ENCODE data around the gene EWSR1. TPM values are rescaled to one million over a fixed set of nuclear protein-coding genes. Genes with fewer than 3 reads are reported as not detected.
"Not testable (repeated sequence)": the region's sequence is repeated elsewhere in the genome, so short reads cannot be mapped to it uniquely, and the experiment has no call there.

The EWSR1 gene
- total RNA-seq, 2 donors from 2014 or later, result 231 to 319 TPM

GRCh38 chr22:29336751-29337490, 68.9 kb downstream of the EWSR1 start:
- H3K9me3 Mint-ChIP-seq, result no peaks in the 10 kb centered on the region
- H3K4me3 Mint-ChIP-seq, result no peak overlapping the region
- H3K27me3 Mint-ChIP-seq, result no peaks in the 10 kb centered on the region
- H3K27ac Mint-ChIP-seq, result no peak overlapping the region
- ATAC-seq (replicated peaks), result no peak
- peaks cover 59% of the 10 kb centered on the region for H3K36me3 Mint-ChIP-seq (ENCODE audit: low read depth)
- H3K4me1 Mint-ChIP-seq, result no peaks in the 10 kb centered on the region

GRCh38 chr22:29337631-29338284, 69.7 kb downstream of the EWSR1 start:
- H3K4me1 Mint-ChIP-seq, result no peaks in the 10 kb centered on the region
- no peak overlapping the region for H3K27ac Mint-ChIP-seq
- H3K4me3 Mint-ChIP-seq, result no peak overlapping the region
- H3K9me3 Mint-ChIP-seq, result no peaks in the 10 kb centered on the region
- no peaks in the 10 kb centered on the region for H3K27me3 Mint-ChIP-seq
- ATAC-seq (replicated peaks), result no peak
- H3K36me3 Mint-ChIP-seq (ENCODE audit: low read depth), result peaks cover 68% of the 10 kb centered on the region

- Mint-ChIP-seq H3K36me3 (ENCODE audit: low read depth) (peaks cover 71% of the 10 kb centered on the region), H3K27me3 (no peaks in the 10 kb centered on the region), H3K27ac (no peak overlapping the region), H3K9me3 (no peaks in the 10 kb centered on the region), H3K4me1 (no peaks in the 10 kb centered on the region), H3K4me3 (no peak overlapping the region)
- no peak for ATAC-seq (replicated peaks)
These were observed 70.3 kb downstream of the EWSR1 start for GRCh38 chr22:29338398-29338797.

- ATAC-seq (replicated peaks), result no peak
- Mint-ChIP-seq H3K27ac (peak overlapping the region; percentile 35), H3K27me3 (no peaks in the 10 kb centered on the region), H3K9me3 (no peaks in the 10 kb centered on the region), H3K36me3 (ENCODE audit: low read depth) (peaks cover 80% of the 10 kb centered on the region), H3K4me3 (no peak overlapping the region), H3K4me1 (no peaks in the 10 kb centered on the region)
These were observed 71.5 kb downstream of the EWSR1 start for GRCh38 chr22:29339381-29340235.

GRCh38 chr22:29340566-29340965, 72.5 kb downstream of the EWSR1 start:
- Mint-ChIP-seq H3K36me3 (ENCODE audit: low read depth) (peaks cover 87% of the 10 kb centered on the region), H3K4me1 (no peaks in the 10 kb centered on the region), H3K27me3 (no peaks in the 10 kb centered on the region), H3K9me3 (no peaks in the 10 kb centered on the region), H3K27ac (no peak overlapping the region), H3K4me3 (no peak overlapping the region)
- ATAC-seq (replicated peaks), result no peak

GRCh38 chr22:29341056-29341848, 73.2 kb downstream of the EWSR1 start:
- ATAC-seq (replicated peaks), result no peak

GRCh38 chr22:29341849-29342127, 73.7 kb downstream of the EWSR1 start:
- Mint-ChIP-seq H3K36me3 (ENCODE audit: low read depth) (peaks cover 87% of the 10 kb centered on the region), H3K4me1 (no peaks in the 10 kb centered on the region), H3K27ac (peak overlapping the region; percentile 78), H3K9me3 (no peaks in the 10 kb centered on the region), H3K27me3 (no peaks in the 10 kb centered on the region), H3K4me3 (no peak overlapping the region)
- no peak for ATAC-seq (replicated peaks)

More at GRCh38 chr22:29341056-29341848, 73.2 kb downstream of the EWSR1 start:
- H3K27ac Mint-ChIP-seq, result no peak overlapping the region
- H3K9me3 Mint-ChIP-seq, result no peaks in the 10 kb centered on the region
- no peaks in the 10 kb centered on the region for H3K4me1 Mint-ChIP-seq
- peaks cover 87% of the 10 kb centered on the region for H3K36me3 Mint-ChIP-seq (ENCODE audit: low read depth)
- H3K4me3 Mint-ChIP-seq, result no peak overlapping the region
- no peaks in the 10 kb centered on the region for H3K27me3 Mint-ChIP-seq

GRCh38 chr22:29342177-29342576, 74.1 kb downstream of the EWSR1 start:
- H3K4me3 Mint-ChIP-seq, result no peak overlapping the region
- H3K9me3 Mint-ChIP-seq, result no peaks in the 10 kb centered on the region
- no peaks in the 10 kb centered on the region for H3K27me3 Mint-ChIP-seq
- H3K36me3 Mint-ChIP-seq (ENCODE audit: low read depth), result peaks cover 87% of the 10 kb centered on the region
- no peaks in the 10 kb centered on the region for H3K4me1 Mint-ChIP-seq
- ATAC-seq (replicated peaks), result no peak
- peak overlapping the region; percentile 78 for H3K27ac Mint-ChIP-seq

GRCh38 chr22:29342577-29343312, 74.7 kb downstream of the EWSR1 start:
- Mint-ChIP-seq H3K4me3 (no peak overlapping the region), H3K4me1 (no peaks in the 10 kb centered on the region), H3K27me3 (no peaks in the 10 kb centered on the region), H3K9me3 (no peaks in the 10 kb centered on the region), H3K27ac (no peak overlapping the region), H3K36me3 (ENCODE audit: low read depth) (peaks cover 88% of the 10 kb centered on the region)
- no peak for ATAC-seq (replicated peaks)

- H3K27me3 Mint-ChIP-seq, result no peaks in the 10 kb centered on the region
- H3K4me3 Mint-ChIP-seq, result no peak overlapping the region
- H3K9me3 Mint-ChIP-seq, result no peaks in the 10 kb centered on the region
- no peaks in the 10 kb centered on the region for H3K4me1 Mint-ChIP-seq
- H3K27ac Mint-ChIP-seq, result no peak overlapping the region
- peak; percentile 62 for ATAC-seq (replicated peaks)
- peaks cover 88% of the 10 kb centered on the region for H3K36me3 Mint-ChIP-seq (ENCODE audit: low read depth)
These were observed 75.3 kb downstream of the EWSR1 start for GRCh38 chr22:29343313-29343805.

- H3K9me3 Mint-ChIP-seq, result no peaks in the 10 kb centered on the region
- H3K27ac Mint-ChIP-seq, result no peak overlapping the region
- no peak for ATAC-seq (replicated peaks)
- no peaks in the 10 kb centered on the region for H3K27me3 Mint-ChIP-seq
- H3K4me1 Mint-ChIP-seq, result no peaks in the 10 kb centered on the region
- peaks cover 88% of the 10 kb centered on the region for H3K36me3 Mint-ChIP-seq (ENCODE audit: low read depth)
- no peak overlapping the region for H3K4me3 Mint-ChIP-seq
These were observed 76.1 kb downstream of the EWSR1 start for GRCh38 chr22:29344137-29344536.

- not testable (repeated sequence) for H3K4me1 Mint-ChIP-seq; H3K27ac Mint-ChIP-seq; H3K9me3 Mint-ChIP-seq; H3K27me3 Mint-ChIP-seq; ATAC-seq (replicated peaks); H3K4me3 Mint-ChIP-seq
- H3K36me3 Mint-ChIP-seq (ENCODE audit: low read depth), result peaks cover 88% of the 10 kb centered on the region
These were observed 76.8 kb downstream of the EWSR1 start for GRCh38 chr22:29344889-29345288.

GRCh38 chr22:29345932-29346331, 77.9 kb downstream of the EWSR1 start:
- no peak for ATAC-seq (replicated peaks)

More at GRCh38 chr22:29345932-29346331, 77.9 kb downstream of the EWSR1 start:
- H3K36me3 Mint-ChIP-seq (ENCODE audit: low read depth), result peaks cover 93% of the 10 kb centered on the region
- H3K4me1 Mint-ChIP-seq, result no peaks in the 10 kb centered on the region
- no peaks in the 10 kb centered on the region for H3K27me3 Mint-ChIP-seq
- H3K9me3 Mint-ChIP-seq, result no peaks in the 10 kb centered on the region
- no peak overlapping the region for H3K27ac Mint-ChIP-seq
- no peak overlapping the region for H3K4me3 Mint-ChIP-seq

All from activated T-helper 17 cell treated with anti-CD3 and anti-CD28 coated beads, Interleukin-2, amount 50 U/mL, for 72 hours (primary cell).